ENCODE results near the gene PLPPR2.

DNA sequence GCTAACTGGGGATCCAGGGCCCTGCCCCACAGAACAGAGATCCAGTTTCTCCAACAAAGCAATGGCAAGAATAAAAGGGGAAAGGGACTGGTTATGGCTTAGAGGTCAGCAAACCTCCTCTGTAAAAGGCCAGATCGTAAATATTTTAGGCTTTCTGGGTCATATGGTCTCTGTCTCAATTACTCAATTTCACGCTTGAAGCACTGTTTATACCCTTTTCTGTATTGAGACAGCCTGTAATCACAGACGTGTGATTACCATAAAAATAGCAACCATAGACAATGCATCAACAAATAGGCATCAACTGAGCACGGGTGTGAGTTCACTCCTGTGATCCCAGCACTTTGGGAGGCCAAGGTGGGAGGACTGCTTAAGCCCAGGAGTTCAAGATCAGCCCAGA lies 25.1 kb upstream of the PLPPR2 start:
- no peak for TF ChIP-seq EZH2phosphoT487 (IDR thresholded peaks at IDR 0.05; ENCODE audit: borderline replicate concordance)
- TF ChIP-seq, protein P1, sequence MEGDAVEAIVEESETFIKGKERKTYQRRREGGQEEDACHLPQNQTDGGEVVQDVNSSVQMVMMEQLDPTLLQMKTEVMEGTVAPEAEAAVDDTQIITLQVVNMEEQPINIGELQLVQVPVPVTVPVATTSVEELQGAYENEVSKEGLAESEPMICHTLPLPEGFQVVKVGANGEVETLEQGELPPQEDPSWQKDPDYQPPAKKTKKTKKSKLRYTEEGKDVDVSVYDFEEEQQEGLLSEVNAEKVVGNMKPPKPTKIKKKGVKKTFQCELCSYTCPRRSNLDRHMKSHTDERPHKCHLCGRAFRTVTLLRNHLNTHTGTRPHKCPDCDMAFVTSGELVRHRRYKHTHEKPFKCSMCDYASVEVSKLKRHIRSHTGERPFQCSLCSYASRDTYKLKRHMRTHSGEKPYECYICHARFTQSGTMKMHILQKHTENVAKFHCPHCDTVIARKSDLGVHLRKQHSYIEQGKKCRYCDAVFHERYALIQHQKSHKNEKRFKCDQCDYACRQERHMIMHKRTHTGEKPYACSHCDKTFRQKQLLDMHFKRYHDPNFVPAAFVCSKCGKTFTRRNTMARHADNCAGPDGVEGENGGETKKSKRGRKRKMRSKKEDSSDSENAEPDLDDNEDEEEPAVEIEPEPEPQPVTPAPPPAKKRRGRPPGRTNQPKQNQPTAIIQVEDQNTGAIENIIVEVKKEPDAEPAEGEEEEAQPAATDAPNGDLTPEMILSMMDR (conservative IDR thresholded peaks at IDR 0.05; ENCODE audit: low read length), result no peak

Data from Loucy (cell line).